SK-N-SH treated with all-trans-retinoic acid at 6 μM for 48 hours (cell line): ENCODE data around the gene EEIG2.
A peak's percentile ranks its signal among the peaks of the same experiment; 100 is the strongest.
"Not testable (repeated sequence)": the region's sequence is repeated elsewhere in the genome, so short reads cannot be mapped to it uniquely, and the experiment has no call there.

Experiments used
- ATAC-seq: fragments of 200-7000 bp; cut with Tn5 transposase; 3 replicates; pipeline ENCODE4 v1.9.1; 2020; ENCODE audit warnings: mild to moderate bottlenecking, moderate library complexity
- ARNTL ChIP-seq: fragments of 450-650 bp; formaldehyde crosslinking; IDR thresholded peaks from 2 replicates; pipeline ENCODE4 v1.5.0; 2020; ENCODE audit warnings: low read depth, mild to moderate bottlenecking, moderate library complexity, borderline replicate concordance
- BACH2 ChIP-seq: fragments of 250-450 bp; sonication (Bioruptor Pico); IDR thresholded peaks from 2 replicates; pipeline ENCODE4 v1.9.0; 2021; ENCODE audit warnings: mild to moderate bottlenecking, borderline replicate concordance
- CREB5 ChIP-seq: fragments of 250-450 bp; sonication (Bioruptor Pico); IDR thresholded peaks from 2 replicates; pipeline ENCODE4 v1.5.1; 2020; ENCODE audit warnings: low read depth, mild to moderate bottlenecking, moderate library complexity
- CSDC2 ChIP-seq: fragments of 250-450 bp; sonication (Bioruptor Pico); IDR thresholded peaks from 2 replicates; pipeline ENCODE4 v1.5.0; 2020; ENCODE audit warnings: mild to moderate bottlenecking, moderate library complexity
- CSRNP3 ChIP-seq: fragments of 250-450 bp; sonication (Bioruptor Pico); IDR thresholded peaks from 2 replicates; pipeline ENCODE4 v1.5.1; 2021; ENCODE audit warnings: mild to moderate bottlenecking, moderate library complexity
- ESRRG ChIP-seq: fragments of 250-450 bp; sonication (Bioruptor Pico); IDR thresholded peaks from 2 replicates; pipeline ENCODE4 v1.6.1; 2021; ENCODE audit warnings: mild to moderate bottlenecking
- GLIS3 ChIP-seq: fragments of 250-450 bp; sonication (Bioruptor Pico); IDR thresholded peaks from 2 replicates; pipeline ENCODE4 v1.5.0; 2020; ENCODE audit warnings: mild to moderate bottlenecking, moderate library complexity
- ISL1 ChIP-seq: fragments of 250-450 bp; sonication (Bioruptor Pico); IDR thresholded peaks from 2 replicates; pipeline ENCODE4 v2.1.2; 2022; ENCODE audit warnings: mild to moderate bottlenecking, moderate library complexity
- OSR1 ChIP-seq: fragments of 250-450 bp; sonication (Bioruptor Pico); IDR thresholded peaks from 2 replicates; pipeline ENCODE4 v1.8.0; 2022; ENCODE audit warnings: moderate library complexity, mild to moderate bottlenecking, inconsistent platforms
- PATZ1 ChIP-seq: fragments of 250-450 bp; sonication (Bioruptor Pico); IDR thresholded peaks from 2 replicates; pipeline ENCODE4 v1.8.0; 2020; ENCODE audit warnings: mild to moderate bottlenecking, moderate library complexity, borderline replicate concordance
- PPARA ChIP-seq: fragments of 250-450 bp; sonication (Bioruptor Pico); IDR thresholded peaks from 2 replicates; pipeline ENCODE4 v1.5.0; 2020; ENCODE audit warnings: mild to moderate bottlenecking, borderline replicate concordance
- RARB ChIP-seq: fragments of 250-450 bp; sonication (Bioruptor Pico); IDR thresholded peaks from 2 replicates; pipeline ENCODE4 v1.8.0; 2021; ENCODE audit warnings: mild to moderate bottlenecking, moderate library complexity
- TCF4 ChIP-seq: fragments of 250-450 bp; sonication (Bioruptor Pico); IDR thresholded peaks from 2 replicates; pipeline ENCODE4 v1.8.0; 2021; ENCODE audit warnings: mild to moderate bottlenecking, moderate library complexity, borderline replicate concordance
- TOX ChIP-seq: fragments of 250-450 bp; sonication (Bioruptor Pico); IDR thresholded peaks from 2 replicates; pipeline ENCODE4 v1.8.0; 2021; ENCODE audit warnings: mild to moderate bottlenecking, moderate library complexity, borderline replicate concordance
- ZC3H10 ChIP-seq: fragments of 250-450 bp; sonication (Bioruptor Pico); IDR thresholded peaks from 2 replicates; pipeline ENCODE4 v1.5.1; 2021; ENCODE audit warnings: mild to moderate bottlenecking, moderate library complexity
- ZFP3 ChIP-seq: fragments of 250-450 bp; sonication (Bioruptor Pico); IDR thresholded peaks from 2 replicates; pipeline ENCODE4 v1.5.0; 2020; ENCODE audit warnings: mild to moderate bottlenecking, moderate library complexity
- ZFP30 ChIP-seq: fragments of 450-650 bp; formaldehyde crosslinking; IDR thresholded peaks from 2 replicates; pipeline ENCODE4 v1.5.0; 2022; ENCODE audit warnings: mild to moderate bottlenecking, moderate library complexity
- ZNF565 ChIP-seq: fragments of 450-650 bp; formaldehyde crosslinking; conservative IDR thresholded peaks from 2 replicates; pipeline ENCODE4 v1.5.0; 2020; ENCODE audit warnings: low read depth, mild to moderate bottlenecking, moderate library complexity
- ZNF70 ChIP-seq: fragments of 450-650 bp; formaldehyde crosslinking; IDR thresholded peaks from 2 replicates; pipeline ENCODE4 v1.5.0; 2020; ENCODE audit warnings: mild to moderate bottlenecking, moderate library complexity
- ZNF8 ChIP-seq: fragments of 450-650 bp; formaldehyde crosslinking; IDR thresholded peaks from 2 replicates; pipeline ENCODE4 v1.5.0; 2020; ENCODE audit warnings: mild to moderate bottlenecking, moderate library complexity
- TF ChIP-seq, protein P1 (sequence below): fragments of 250-450 bp; sonication (Bioruptor Pico); IDR thresholded peaks from 2 replicates; pipeline ENCODE4 v1.8.0; 2021; ENCODE audit warnings: low read depth, mild to moderate bottlenecking, moderate library complexity, borderline replicate concordance

The EEIG2 gene

GRCh38 chr1:108537976-108538375 is 21.9 kb upstream of the EEIG2 start:
- TF ChIP-seq ISL1 (CRISPR knock-in tag): no peak
- no peak for TF ChIP-seq ZNF8 (CRISPR knock-in tag)
- no peak for TF ChIP-seq CSDC2
- no peak for TF ChIP-seq BACH2 (CRISPR knock-in tag)
- TF ChIP-seq TCF4 (CRISPR knock-in tag): 0 out of 2 replicates have a peak, but pooled peaks have one; percentile 28
- TF ChIP-seq, all 23 proteins: peak for 1
- no peak for ATAC-seq

- TF ChIP-seq RARB (CRISPR knock-in tag) (no peak), ZNF8 (CRISPR knock-in tag) (no peak), ZNF565 (CRISPR knock-in tag) (no peak)
- no peak for ATAC-seq
Observed at GRCh38 chr1:108540977-108541376, 18.9 kb upstream of the EEIG2 start.

DNA sequence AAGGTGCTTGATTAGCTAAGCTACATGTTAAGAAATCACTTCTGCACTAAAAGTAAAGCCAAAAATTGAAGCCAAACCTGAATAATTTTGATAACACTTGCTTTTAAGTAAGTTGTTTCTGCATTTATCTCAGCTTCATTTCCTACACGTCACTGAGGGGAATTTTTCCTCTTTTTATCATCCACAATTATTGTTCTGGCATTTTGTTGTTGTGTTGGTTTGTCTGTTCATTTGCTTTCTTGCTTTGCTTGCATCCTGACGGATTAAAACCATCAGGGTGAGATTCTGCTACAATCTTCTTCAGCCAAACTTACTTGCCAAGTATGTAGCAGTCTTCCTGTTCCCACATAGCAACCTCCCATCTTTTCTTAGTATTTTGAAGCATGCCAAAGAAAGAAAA is 18.0 kb upstream of the EEIG2 start:
- TF ChIP-seq TOX (no peak), ZNF565 (CRISPR knock-in tag) (no peak), OSR1 (CRISPR knock-in tag) (no peak)
- no peak for ATAC-seq

DNA sequence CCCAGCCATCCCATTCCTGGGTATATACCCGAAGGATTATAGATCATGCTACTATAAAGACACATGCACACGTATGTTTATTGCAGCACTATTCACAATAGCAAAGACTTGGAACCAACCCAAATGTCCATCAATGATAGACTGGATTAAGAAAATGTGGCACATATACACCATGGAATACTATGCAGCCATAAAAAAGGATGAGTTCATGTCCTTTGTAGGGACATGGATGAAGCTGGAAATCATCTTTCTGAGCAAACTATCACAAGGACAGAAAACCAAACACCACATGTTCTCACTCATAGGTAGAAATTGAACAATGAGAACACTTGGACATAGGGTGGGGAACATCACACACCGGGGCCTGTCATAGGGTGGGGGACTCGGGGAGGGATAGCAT is 12.4 kb upstream of the EEIG2 start:
- not testable (repeated sequence) for ATAC-seq

DNA sequence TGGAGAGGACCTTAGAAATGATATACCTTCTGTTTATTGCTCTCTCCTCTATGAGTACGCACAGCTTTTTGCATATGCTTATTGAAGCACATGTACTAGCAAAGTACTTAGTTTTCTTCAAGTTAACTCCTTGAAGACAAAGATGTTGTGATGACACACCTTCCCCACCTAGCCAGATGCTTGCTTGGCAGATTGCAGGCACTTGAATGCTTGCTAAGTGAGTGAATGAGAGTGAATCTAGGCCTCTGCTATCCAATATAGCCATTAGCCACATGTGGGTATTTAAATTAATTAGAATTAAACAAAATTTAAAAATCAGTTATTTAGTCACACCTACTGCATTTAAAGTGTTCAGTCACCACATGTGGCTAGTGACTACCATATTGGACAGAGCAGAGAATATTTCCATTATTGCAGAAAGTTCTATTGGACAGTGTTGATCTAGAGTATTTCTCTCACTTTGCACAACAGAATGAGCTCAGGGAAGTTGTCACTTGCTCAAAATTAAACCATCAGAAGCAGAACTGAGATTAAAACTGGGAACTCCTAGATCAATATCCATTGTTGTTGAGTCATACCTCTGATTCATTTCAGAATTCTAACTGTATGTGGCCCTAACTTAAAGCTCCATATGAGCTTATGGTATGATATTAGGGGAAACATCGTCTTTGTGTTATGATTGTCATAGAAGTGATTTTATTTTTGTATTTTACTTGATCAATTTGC is 8.6 kb upstream of the EEIG2 start:
- no peak for TF ChIP-seq ISL1 (CRISPR knock-in tag)
- TF ChIP-seq PATZ1 (CRISPR knock-in tag): no peak
- TF ChIP-seq ESRRG (CRISPR knock-in tag): no peak
- TF ChIP-seq ZNF8 (CRISPR knock-in tag): no peak
- no peak for TF ChIP-seq ZNF565 (CRISPR knock-in tag)
- no peak for TF ChIP-seq CSRNP3 (CRISPR knock-in tag)
- TF ChIP-seq CREB5 (CRISPR knock-in tag): no peak
- no peak for TF ChIP-seq ARNTL
- no peak for TF ChIP-seq ZNF70 (CRISPR knock-in tag)
- TF ChIP-seq, protein P1, sequence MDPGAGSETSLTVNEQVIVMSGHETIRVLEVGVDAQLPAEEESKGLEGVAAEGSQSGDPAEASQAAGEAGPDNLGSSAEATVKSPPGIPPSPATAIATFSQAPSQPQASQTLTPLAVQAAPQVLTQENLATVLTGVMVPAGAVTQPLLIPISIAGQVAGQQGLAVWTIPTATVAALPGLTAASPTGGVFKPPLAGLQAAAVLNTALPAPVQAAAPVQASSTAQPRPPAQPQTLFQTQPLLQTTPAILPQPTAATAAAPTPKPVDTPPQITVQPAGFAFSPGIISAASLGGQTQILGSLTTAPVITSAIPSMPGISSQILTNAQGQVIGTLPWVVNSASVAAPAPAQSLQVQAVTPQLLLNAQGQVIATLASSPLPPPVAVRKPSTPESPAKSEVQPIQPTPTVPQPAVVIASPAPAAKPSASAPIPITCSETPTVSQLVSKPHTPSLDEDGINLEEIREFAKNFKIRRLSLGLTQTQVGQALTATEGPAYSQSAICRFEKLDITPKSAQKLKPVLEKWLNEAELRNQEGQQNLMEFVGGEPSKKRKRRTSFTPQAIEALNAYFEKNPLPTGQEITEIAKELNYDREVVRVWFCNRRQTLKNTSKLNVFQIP (CRISPR knock-in tag): no peak
- TF ChIP-seq BACH2 (CRISPR knock-in tag): no peak
- no peak for TF ChIP-seq CSDC2
- TF ChIP-seq ZC3H10: no peak
- no peak for TF ChIP-seq PPARA
- TF ChIP-seq, all 23 proteins: peak for 0
- ATAC-seq: no peak

- no peak for TF ChIP-seq ZFP3 (CRISPR knock-in tag)
- TF ChIP-seq PATZ1 (CRISPR knock-in tag): no peak
- no peak for TF ChIP-seq TCF4 (CRISPR knock-in tag)
- no peak for TF ChIP-seq GLIS3 (CRISPR knock-in tag)
- TF ChIP-seq ZFP30: no peak
- no peak for TF ChIP-seq ZNF565 (CRISPR knock-in tag)
- no peak for TF ChIP-seq BACH2 (CRISPR knock-in tag)
- no peak for TF ChIP-seq CREB5 (CRISPR knock-in tag)
- no peak for TF ChIP-seq ZNF8 (CRISPR knock-in tag)
- TF ChIP-seq PPARA: no peak
- TF ChIP-seq, protein P1 (CRISPR knock-in tag): no peak
- ATAC-seq: no peak
Observed at GRCh38 chr1:108553905-108554304, 6.0 kb upstream of the EEIG2 start.
